Epithelial cell of esophagus (primary cell): ENCODE measurements around the gene PLA2G4C.

Experiments used
- DNase-seq: peaks from one replicate; pipeline ENCODE4 v3.0.0; 2010; ENCODE audit warnings: low read depth
- H3K4me3 ChIP-seq: 2 replicates; pipeline ENCODE4 v1.5.1; 2011; ENCODE audit warnings: mild to moderate bottlenecking, low read length, control low read depth
- CTCF ChIP-seq: IDR thresholded peaks from 2 replicates; pipeline ENCODE4 v1.5.1; 2011; ENCODE audit warnings: low read depth, mild to moderate bottlenecking, low read length, control low read depth, inconsistent platforms; ENCODE audit not compliant: insufficient read depth; ENCODE audit errors: missing control alignments

Gene PLA2G4C

GRCh38 chr19:48123907-48124651 lies 13.5 kb upstream of the PLA2G4C start:
- DNase-seq = peak; percentile 94
- TF ChIP-seq CTCF = peak; percentile 17
- no peak overlapping the region for H3K4me3 ChIP-seq

DNA sequence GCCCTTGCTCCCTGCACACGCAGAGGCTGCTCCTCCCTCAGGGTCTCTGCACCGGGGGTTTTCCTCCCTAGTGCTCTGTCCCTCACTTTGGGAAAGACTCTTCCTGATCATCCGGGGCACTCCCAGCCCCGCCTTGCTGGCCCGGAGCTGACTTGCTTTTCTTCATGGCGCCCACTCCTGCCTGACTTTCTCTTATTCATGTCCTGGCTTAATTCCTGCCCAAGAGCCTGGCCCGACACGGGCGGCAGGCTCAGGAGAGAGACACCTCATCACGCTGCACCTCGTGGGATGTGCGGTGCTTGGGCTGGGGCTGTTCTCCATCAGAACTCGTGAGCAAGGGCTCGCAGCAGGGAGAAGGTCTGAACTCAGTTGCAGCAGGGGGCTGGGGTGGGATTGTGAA lies 11.8 kb upstream of the PLA2G4C start:
- DNase-seq = peak; percentile 62
- no peak for TF ChIP-seq CTCF
- no peak overlapping the region for H3K4me3 ChIP-seq

DNA sequence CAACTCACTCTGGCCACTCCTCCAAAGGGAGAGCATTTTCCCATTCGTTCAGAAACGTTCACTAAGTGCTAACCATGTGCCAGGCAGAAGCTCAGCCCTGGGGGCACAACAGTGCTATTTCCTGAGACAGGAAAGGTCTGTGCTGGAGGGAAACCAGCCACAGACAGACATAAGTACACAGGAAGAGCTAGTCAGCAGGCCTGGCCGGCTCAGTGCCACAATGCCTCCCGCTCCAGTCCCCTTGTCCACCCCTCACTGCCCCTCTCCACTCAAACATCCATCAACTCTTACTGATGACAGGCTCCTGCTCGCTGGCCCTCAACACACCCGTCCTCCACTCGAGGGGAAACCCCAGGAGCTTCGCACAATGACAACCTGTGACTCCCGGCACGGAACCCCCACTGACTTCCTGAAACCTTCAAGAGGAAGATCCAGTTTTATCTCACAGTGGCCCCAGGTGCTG lies 11.3 kb upstream of the PLA2G4C start:
- no peak for TF ChIP-seq CTCF
- peak; percentile 86 for DNase-seq
- no peak overlapping the region for H3K4me3 ChIP-seq

GRCh38 chr19:48121066-48121465 lies 10.4 kb upstream of the PLA2G4C start:
- no peak for DNase-seq
- no peak overlapping the region for H3K4me3 ChIP-seq
- no peak for TF ChIP-seq CTCF

GRCh38 chr19:48120505-48120904 lies 9.9 kb upstream of the PLA2G4C start:
- H3K4me3 ChIP-seq = no peak overlapping the region
- DNase-seq = no peak
- no peak for TF ChIP-seq CTCF

DNA sequence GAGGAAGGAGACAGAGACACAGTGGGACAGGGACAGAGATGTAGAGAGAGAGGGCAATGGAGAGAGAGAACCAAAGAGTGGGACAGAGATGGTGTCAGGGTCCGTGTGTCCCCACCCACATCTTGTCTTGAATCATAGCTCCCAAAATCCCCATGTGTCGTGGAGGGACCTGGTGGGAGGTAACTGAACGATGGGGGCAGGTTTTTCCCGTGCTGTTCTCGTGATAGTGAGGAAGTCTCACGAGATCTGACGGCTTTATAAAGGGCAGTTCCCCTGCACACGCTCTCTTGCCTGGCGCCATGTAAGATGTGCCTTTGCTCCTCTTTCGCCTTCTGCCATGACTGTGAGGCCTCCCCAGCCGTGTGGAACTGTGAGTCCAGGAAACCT lies 7.5 kb upstream of the PLA2G4C start:
- no peak for DNase-seq
- H3K4me3 ChIP-seq = no peak overlapping the region
- TF ChIP-seq CTCF = no peak
